Islet of Langerhans (tissue), 1 donor: ENCODE measurements around the gene ADAMTS2.

Experiments used
- FAIRE-seq: peaks from one replicate; lab custom pipeline; 2011; peaks lifted over from hg19 to GRCh38; lab: Jason Lieb, UNC

ADAMTS2 gene

DNA sequence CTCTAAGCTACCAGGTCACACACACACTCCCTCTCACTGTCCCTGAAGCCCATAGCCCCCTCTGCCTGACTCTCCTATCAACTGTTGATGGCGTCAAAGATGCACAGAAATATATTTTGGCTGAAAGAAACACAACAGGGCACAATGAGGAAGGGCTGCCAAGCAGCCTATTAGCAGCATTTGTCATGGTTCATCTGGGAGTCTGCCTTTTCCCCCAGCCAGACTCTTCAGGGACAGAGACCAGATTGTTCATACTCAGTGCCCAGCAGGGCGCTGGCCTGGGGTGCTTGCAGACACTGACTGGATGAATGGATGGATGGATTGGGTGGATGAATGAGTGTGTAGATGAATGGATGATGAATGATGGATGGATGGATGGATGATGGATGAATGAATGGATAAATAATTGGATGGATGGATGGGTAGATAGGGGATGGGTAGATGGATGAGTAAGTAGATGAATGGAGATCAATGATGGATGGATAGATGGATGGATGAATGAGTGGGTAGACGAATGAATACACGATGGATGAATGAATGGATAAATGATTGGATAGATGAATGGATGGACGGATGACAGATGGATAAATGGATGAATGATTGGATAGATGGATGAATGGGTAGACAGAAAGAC lies 90.5 kb downstream of the ADAMTS2 start:
- no peak for FAIRE-seq

DNA sequence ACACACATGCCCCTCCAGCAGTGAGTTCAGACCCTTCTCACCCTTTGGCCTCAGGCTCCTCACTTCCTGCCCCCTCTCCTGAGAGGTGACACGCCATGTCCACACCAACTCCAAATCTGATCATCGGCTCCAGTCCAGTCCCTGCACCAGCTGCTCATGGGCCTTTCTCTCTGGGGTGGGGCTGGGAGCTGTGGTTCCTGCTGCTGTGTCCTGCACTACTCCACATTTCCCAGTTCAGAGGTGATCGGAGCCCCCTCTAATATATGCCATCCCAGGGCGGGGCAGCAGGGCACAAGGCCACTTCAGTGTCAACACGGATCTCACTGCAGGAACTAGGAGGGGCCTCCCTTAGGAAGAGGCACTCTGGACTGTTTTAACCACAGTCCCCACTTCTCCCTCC lies 91.5 kb downstream of the ADAMTS2 start:
- no peak for FAIRE-seq

DNA sequence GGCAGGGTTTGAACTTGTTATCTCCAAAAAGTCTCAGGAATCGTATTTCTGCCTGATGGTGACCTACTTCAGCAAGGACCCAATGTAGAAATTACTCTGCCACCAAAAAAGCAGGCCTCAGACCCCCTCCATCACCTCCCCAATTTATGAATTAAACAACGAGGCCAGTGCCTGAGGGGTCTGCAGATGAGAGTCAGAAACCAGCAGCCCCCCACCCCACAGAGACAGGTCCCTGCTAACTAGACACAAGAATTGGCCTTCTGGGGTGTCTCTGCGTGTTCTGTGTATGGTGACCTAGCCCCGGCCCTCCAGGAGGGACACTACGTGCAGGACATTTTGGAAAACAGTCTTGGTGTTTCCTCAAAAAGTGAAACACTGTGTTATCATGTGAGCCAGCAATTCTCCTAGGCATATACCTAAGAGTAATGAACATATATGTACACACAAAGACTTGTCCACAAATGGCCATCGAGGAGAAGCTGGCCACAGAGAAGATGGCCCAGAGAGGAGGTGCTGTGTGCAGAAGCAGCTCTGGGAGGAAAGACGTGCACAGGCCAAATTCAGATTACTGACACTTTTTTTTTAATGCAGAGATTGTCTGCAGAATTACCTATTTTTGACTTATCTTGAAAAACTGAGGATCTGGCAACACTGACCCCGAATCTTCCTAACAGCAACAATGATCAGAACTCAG lies 93.8 kb downstream of the ADAMTS2 start:
- no peak for FAIRE-seq

DNA sequence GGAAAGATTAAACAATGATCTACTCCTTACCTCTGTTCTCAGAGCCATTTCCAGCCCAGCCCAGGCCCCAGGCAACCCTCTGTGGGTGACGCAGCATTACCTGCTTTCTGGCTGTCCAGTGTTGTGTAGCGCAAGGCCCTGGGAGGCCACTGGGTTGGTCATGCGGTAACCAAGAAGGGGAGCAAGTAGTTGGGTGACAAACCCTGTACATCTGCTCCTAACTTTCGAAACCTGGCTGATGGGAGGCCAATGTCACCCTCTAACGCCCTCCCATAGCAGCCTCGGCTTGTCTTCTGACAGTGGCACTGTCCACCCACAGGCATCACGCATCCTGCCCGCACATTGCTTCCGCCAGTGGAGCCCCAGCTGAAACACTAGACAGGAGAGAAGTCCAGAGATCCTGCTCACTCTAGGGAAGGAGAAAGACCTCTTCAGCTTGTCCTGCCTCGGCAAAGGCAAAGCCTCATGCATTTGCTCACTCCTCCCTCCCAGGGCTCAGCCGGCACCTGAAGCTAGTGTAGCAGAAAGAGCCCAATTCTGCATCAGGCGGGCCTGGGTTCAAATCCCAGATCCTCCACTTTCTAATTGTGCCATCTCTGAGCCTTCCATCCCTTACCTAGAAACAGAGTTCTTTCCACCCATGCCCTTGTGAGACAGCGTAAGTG lies 94.6 kb downstream of the ADAMTS2 start:
- FAIRE-seq = no peak

DNA sequence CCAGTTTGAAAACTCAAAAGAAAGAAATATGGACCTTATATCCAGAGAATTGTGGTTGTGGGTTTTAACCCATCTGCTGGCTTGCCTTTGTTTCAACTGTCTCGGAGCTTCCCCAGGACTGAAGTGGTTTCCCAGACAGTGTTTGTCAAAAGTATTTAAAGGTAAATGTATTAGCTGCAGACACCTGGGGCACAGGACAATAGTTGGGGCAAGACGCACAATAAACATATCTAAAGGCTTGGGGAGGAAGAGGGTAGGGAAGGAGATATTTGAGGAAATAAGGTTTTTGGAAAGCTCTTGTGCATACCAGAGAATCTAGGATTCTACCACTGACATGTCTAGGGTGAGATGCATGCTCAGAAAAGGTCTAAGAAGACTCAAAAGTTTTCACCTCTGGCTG lies 99.0 kb downstream of the ADAMTS2 start:
- FAIRE-seq = no peak

DNA sequence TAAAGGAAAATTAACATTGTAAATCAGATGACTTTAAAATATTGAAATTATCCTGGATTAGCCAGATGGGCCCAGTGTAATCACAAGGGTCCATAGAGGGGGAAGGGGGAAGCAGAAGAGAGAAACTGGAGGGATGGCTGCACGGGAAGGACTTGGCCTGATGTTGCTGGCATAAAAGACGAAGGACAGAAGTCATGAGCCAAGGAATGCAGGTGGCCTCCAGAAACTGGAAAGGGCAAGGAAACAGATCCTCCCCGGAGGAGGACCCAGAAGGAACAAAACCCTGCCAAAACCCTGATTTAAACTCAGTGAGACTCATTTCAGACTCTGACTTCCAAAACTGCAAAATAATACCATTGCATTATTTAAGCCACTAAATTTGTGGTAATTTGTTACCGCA lies 100.2 kb downstream of the ADAMTS2 start:
- no peak for FAIRE-seq

DNA sequence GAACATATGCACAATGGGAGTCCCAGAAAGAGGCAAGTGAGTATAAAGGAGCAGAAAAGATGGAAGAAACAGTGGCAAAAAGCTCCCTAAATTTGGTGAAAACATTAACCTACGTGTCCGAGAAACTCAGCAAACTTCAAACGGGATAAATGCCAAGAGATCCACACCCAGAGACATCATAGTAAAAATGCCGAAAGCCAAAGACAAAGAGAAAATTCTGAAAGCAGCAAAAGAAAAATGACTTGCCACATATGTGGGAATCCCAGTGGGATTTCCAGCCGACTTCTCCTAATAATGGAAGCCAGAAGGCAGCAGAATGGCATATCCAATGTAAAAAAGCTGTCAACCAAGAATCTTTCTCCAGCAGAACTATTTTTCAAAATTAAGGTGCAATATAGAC lies 101.2 kb downstream of the ADAMTS2 start:
- FAIRE-seq = no peak

DNA sequence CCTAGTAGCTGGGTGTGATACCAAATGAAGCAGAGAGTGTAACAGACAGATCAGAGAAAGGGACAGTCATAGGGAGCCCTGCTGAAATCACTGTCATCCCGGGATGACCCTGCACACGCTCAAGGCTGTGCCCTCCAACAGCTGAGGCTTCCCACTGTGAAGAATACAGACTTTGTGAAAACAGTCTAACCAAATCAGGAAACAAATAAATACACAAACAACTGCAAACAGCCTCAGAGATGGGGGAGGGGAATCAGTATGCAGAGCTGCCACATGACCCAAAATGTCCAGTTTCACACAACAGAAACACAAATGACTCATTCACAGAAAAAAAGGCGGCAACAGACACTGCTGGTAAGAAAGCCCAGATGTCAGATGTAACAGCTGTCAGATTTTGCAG lies 101.9 kb downstream of the ADAMTS2 start:
- no peak for FAIRE-seq

DNA sequence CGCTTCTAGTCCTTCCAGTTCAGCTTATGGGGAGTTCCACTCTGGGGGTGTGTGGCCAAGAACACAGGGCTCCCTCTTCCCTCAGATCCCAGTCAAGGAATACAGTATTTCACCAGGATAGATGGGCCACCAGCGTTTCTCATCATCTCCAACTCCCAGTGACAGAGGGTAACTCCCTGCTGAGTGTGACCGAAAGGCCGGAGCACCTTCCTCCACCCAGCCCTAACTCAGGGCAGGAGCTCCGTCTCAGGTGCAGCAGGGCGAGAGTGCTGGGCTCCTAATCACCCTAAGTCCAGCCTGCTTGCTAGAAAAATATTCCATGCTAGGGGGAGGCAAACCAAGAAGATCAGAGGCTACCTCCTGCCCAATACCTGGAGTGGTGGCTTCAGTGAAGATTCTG lies 102.6 kb downstream of the ADAMTS2 start:
- no peak for FAIRE-seq

DNA sequence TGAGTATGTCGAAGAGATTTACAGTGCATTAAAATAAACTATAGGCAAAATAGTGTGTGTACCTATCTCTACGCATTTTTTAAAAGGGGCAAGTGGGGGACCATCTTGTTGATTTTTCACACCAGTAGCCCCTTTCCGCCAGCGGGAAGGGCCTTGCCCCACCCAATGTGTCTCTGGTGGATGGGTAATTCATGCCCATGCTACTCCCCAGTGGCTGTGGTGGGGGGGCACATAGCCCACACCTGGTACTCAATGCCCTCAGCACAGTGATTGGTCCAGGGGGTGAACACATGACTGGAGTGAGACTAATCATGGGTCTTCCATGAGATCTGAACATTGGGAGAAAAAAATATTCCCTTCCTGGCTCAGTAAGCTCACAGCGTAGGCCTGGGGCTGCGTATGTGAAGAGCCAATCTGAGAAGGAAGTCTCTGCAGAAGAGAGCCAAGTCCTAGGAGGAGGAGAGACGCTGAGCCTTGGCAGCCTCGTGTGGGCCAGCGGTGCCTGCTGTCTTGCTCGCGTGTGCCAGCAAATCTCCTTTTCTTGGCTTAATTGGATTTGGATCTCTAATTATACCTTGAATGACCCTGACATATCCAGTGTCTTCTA lies 103.4 kb downstream of the ADAMTS2 start:
- FAIRE-seq = no peak

DNA sequence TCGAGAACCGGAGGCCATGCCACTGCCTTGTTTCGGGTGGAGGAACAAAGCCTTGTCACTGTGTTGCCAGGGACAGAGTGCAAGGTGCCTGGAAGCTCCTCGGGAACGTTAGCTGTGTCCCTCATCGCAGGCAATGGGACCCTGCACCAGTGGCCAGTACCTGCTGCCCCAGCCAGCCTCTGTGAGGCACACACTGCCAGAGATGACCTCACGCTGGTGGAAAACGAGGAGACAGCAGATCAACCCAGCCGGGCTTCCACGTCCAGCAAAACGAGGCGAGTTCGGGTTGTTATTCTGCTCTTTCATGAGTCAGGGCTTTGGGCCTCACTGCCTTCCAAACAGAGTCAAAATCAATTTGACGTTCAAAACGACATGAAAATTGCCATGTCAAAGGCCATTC lies 104.1 kb downstream of the ADAMTS2 start:
- no peak for FAIRE-seq

DNA sequence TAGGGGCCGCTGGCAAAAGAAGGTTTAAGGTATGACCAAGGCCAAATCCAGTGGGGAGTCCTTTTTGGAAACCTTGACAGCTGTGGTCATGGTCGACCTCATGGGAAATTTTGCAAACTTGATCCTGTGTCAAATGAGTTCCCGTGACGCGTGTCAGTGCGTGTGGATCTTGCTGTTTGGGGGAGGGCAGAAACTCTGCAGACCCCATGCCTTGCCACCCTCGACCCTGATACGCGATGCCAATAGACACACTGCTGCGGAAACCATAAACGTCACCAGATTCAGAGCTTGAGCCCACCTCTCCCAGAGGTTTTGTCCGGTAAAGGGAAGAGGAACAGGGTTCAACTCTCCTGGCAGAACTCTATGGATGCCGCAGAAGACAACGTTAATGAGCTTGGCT lies 104.7 kb downstream of the ADAMTS2 start:
- FAIRE-seq = no peak

DNA sequence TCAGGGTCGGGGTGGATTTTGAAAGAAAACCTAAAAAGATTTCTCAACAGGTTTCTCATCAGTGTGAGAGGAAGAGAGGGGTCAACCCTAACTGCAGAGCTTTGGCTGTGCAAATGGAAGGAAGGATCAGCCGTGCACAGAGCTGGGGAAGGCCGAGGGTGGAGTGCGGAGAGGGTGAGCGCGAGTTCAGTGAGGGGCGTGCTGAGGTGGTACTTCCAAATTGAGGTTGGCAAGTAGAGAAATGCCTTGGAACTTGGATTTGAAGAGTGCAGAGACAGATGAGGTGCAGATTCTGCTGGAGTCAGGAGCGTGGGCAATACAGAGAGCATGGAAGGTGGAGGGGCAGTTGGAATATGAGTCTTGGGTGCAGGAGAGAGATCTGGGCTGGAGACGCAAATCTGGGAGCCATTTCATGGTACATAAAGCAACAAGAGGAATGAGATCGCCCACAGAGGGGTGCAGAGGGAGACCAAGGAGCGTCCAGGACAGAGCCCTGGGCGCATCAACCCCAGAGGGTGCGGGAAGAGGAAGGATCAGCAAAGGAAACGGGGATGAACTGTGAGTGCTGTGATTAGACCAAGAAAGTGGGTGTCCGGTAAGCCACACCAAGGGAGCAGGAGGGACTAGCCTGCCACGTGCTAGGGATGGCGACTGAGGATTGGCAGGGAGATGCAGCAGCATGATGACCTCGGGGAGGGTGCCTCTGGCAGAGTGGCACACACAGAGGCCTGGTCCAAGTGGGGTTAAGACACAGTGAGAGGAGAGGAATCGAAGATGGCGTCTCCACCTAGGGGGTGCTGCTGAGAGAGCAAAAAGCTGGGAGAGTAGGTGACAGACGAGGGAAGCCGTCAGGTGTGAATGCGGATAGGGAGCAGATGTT lies 105.8 kb downstream of the ADAMTS2 start:
- no peak for FAIRE-seq

DNA sequence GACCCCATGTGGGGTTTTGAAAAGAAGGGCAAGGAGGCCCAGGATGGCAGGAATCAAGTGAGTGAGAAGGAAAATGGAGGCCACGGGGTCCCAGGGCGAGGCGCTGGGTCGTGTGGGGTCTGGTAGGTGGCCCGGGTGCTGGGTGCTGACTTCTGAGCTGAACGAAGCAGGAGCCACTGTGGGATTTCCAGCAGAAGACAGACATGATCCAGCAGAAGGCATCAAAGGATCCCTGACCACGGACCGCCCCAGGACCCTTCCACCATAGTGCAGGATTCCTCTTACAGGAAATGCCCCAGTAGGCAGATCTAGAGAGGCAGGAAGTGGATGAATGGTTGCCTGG lies 106.7 kb downstream of the ADAMTS2 start:
- no peak for FAIRE-seq

DNA sequence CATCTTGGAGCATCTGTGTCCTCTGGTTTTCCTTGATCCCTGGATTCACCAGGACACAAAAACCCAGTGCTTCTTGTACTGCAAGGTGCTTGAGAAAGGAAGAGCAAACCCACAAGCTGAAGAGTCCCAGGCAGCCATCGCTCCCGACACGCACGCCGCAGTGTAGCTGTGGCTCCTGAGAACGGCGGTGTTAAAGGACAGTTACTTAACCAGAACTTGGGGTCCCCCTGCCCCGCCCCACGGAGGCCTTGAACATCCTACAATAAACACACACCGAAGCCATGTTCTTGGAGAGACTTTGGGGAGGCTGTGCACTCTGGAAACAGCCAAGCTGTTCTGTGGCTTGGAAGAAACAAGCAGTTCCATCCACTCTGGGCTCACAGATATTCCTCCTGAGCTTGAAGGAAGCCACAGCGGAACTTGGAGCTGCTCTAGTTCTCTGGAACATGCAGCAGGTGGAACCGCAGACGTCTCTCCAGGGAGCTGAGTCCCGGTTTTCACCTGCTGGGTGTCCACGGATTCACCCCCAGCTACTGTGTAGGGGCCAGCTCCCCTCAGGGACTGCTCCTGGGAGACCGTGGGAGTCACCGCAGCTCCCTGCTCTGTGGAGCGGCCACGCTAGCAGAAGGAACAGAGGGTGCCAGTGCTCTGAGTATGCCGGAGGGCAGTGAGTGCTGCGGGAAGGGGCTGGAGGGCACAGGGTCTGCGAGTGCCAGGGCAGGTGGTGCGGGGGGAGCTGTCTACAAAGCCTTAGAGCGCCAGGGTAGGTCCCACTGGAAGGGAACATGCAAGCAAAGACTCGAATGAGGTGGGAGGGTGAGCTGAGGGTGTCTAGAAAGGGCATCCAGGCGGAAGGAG lies 107.3 kb downstream of the ADAMTS2 start:
- no peak for FAIRE-seq

DNA sequence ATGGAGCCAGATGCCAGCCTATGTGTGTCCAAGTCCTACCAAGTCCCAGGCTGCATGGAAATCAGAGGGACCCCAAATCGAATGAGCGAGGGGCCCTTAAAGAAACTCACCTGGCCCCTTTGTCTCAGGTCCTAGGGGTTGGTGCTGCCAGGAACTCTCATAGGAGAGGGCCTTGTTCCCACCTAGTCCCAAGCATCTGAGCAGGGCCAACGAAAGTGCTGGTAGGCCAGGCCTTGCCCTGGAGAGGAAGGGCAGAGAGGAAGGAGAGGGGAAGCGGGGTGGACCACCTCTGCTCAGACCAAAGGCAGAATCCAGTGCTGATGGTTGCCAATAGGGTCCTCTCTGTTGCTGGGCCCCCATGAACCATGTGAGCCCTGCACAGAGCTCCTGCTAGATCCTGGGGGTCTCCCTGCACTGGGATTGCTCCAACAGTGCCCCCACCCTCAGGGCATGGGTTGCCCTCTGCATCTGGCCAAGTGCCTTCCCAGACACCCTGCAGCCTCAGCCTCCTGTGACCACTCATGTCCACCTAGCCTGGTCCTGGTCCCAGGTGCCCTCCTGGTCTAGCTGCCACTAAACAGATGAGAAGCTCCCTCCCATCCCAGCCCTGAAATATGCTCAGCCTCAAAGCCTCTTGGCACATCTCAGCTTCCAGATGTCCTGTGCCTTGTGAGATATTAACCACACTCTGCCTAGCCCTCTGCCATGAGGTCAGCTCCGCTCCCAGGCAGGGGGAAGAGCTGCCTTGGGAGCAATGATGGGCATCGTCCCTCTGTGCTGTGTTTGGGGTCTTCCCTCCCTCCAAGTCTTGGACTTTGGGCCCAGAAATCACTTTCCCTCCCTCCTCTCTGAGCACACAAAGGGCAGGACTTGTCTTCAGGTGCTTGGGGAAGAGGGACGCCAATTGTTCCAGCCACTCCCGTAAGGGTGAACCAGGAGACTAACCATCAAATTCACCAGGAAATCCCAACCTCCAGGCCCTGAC lies 109.6 kb downstream of the ADAMTS2 start:
- FAIRE-seq = no peak

DNA sequence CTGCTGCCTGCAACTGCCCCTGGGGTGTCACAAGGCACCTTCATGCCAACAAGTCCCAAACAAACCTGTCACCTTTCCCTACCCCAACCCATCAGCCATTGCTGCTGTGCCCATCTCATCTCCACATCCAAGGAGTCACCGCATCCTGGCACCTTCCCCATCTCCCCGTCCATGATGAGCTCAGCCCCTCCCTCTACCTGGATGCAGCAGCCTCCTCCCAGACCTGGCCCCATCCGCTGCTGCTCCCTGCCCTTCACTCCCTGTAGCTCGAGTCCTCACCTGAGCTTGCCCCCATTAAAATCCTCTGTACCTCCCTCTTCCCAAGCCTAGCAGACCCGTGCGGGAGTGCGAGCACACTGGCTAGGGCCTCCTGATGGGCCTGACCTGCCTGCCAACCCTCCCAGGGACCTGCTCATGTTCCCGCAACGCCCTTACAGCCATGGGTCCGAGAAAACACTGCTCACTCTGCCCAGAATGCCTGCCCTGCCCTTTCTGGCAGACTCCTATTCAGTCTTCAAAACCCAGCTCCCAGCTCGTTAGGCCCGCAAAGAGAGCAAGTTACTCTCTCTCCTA lies 110.6 kb downstream of the ADAMTS2 start:
- no peak for FAIRE-seq

DNA sequence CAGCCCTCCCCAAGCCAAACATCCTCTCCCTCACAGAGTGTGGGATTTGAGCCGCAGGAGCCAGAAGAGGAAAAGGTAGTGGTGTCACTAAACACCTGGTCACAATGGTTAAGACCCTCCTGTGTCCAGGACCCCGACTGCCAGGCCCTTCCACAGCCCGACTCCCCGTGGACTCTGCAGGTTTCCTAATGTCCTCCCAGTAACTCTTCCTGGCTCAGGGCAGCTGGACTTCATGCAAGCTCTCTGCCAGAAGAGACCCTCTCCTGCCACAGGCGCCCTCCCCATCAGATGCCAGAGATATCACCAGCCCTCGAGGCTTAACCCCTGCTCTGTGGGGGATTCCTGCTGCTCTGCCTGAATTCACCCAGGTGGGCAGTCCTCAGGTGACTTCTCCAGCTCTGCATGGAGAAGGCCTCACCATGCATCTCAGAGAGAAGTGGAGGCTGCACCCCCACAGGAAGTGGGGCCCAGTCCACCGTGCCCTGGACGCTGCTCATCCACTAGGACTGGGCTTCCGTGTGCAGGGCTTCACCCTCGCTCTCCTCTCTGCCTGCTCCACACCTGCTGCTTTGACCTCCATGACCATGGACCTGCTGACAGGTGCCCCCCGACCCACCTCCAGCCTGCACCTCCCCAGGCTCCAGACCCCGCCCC lies 111.2 kb downstream of the ADAMTS2 start:
- FAIRE-seq = no peak

DNA sequence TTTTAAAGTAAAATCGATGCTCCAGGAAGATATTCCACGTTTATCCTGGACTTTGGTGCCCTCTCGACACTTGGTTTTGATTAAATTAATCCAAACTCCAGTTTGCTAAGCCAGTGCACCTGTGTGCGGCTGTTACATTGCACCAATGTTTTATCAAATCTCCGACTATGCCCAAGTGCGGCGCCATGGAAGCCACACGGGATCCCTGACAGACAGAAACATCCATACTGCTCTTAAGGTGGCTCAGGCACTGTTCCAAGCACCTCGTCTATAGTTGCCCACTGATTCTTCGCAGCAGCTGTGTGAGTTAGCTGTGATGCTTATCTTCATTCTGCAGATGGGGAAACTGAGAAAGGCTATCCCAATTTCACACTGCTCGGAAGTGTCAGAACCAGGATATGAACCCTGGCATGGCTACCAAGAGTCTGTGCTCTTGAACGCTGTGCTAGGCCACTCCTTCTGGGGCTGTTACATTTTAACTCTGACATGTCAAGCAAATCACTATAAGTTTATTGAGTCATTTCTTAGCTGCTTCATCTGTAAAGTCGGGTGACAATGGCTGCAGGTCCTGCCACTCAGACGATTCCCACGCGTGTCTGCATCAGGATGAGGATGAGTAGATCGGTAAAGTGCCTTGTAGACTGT lies 113.0 kb downstream of the ADAMTS2 start:
- FAIRE-seq = no peak
